Liver (tissue), 9 donors: ENCODE measurements around the gene COL6A2. TPM values are rescaled to one million over a fixed set of nuclear protein-coding genes. Genes with fewer than 3 reads are reported as not detected.

ENCODE experiments used
- DNase-seq: peaks from one replicate; pipeline ENCODE4 v3.0.0-alpha.2; 2017; ENCODE audit warnings: low spot score
- H3K27ac ChIP-seq, 2 donors: one replicate each; pipeline ENCODE4 v1.7.0; 2013; ENCODE audit warnings: inconsistent platforms in 2 of 2, low read length in 2 of 2, control low read depth in 1 of 2, low read depth in 1 of 2, mild to moderate bottlenecking in 1 of 2
- H3K27me3 ChIP-seq, 4 donors: one replicate each; pipeline versions ENCODE4 v1.6.1 to v1.7.0; 2013; ENCODE audit warnings: low read length in 3 of 4, inconsistent platforms in 1 of 4, mild to moderate bottlenecking in 1 of 4, moderate library complexity in 1 of 4; ENCODE audit not compliant: control insufficient read depth in 4 of 4, insufficient read depth in 4 of 4
- H3K36me3 ChIP-seq, 4 donors: one replicate each; pipeline versions ENCODE4 v1.6.1 to v1.7.0; 2013; ENCODE audit warnings: low read length in 3 of 4, mild to moderate bottlenecking in 3 of 4, low read depth in 1 of 4, moderate library complexity in 1 of 4; ENCODE audit not compliant: control insufficient read depth in 4 of 4, insufficient read depth in 3 of 4
- H3K4me1 ChIP-seq, 4 donors: one replicate each; pipeline versions ENCODE4 v1.6.1 to v1.7.0; 2013; ENCODE audit warnings: low read length in 3 of 4, mild to moderate bottlenecking in 3 of 4, moderate library complexity in 1 of 4; ENCODE audit not compliant: control insufficient read depth in 4 of 4, insufficient read depth in 4 of 4
- H3K4me3 ChIP-seq, 3 donors: one replicate each; pipeline versions ENCODE4 v1.6.1 to v1.7.0; 2013; ENCODE audit warnings: low read length in 3 of 3, control low read depth in 1 of 3, low read depth in 1 of 3, mild to moderate bottlenecking in 1 of 3
- H3K9ac ChIP-seq, 2 donors: one replicate each; pipeline ENCODE4 v1.7.0; 2013; ENCODE audit warnings: low read length in 2 of 2, mild to moderate bottlenecking in 2 of 2, moderate library complexity in 2 of 2, control low read depth in 1 of 2, low read depth in 1 of 2
- H3K9me3 ChIP-seq, 4 donors: one replicate each; pipeline versions ENCODE4 v1.6.1 to v1.7.0; 2013; ENCODE audit warnings: low read length in 3 of 4; ENCODE audit not compliant: control insufficient read depth in 4 of 4
- CTCF ChIP-seq: fragments of 150-350 bp; IDR thresholded peaks from 2 replicates; pipeline ENCODE4 v1.5.1; 2017; ENCODE audit warnings: improper control_type of control experiment, low read depth, low read length; ENCODE audit not compliant: missing input control
- EGR1 ChIP-seq, 2 donors: IDR thresholded peaks; 2 replicates each; pipeline ENCODE4 v1.6.1; 2016 to 2018; ENCODE audit warnings: antibody characterized with exemption in 2 of 2, low read depth in 2 of 2
- FOXA1 ChIP-seq: IDR thresholded peaks from 2 replicates; pipeline ENCODE4 v1.6.1; 2016; ENCODE audit warnings: antibody characterized with exemption
- GABPA ChIP-seq, 2 donors: IDR thresholded peaks in 1 of 2; conservative IDR thresholded peaks in 1 of 2; 2 replicates each; pipeline ENCODE4 v1.6.1; 2016; ENCODE audit warnings: antibody characterized with exemption in 2 of 2, mild to moderate bottlenecking in 1 of 2, moderate library complexity in 1 of 2
- HNF4A ChIP-seq, 2 donors: conservative IDR thresholded peaks; 2 replicates each; pipeline ENCODE4 v1.6.1; 2016; ENCODE audit warnings: antibody characterized with exemption in 2 of 2, mild to moderate bottlenecking in 2 of 2
- HNF4G ChIP-seq: IDR thresholded peaks from 2 replicates; pipeline ENCODE4 v1.6.1; 2016; ENCODE audit warnings: antibody characterized with exemption
- JUND ChIP-seq, 2 donors: IDR thresholded peaks; 2 replicates each; pipeline ENCODE4 v1.6.1; 2016; ENCODE audit warnings: antibody characterized with exemption in 2 of 2
- MAX ChIP-seq: IDR thresholded peaks from 2 replicates; pipeline ENCODE4 v1.6.1; 2016; ENCODE audit warnings: antibody characterized with exemption
- NR2F2 ChIP-seq: IDR thresholded peaks from 2 replicates; pipeline ENCODE4 v1.6.1; 2016; ENCODE audit warnings: antibody characterized with exemption
- RAD21 ChIP-seq, 2 donors: IDR thresholded peaks; 2 replicates each; pipeline ENCODE4 v1.6.1; 2016; ENCODE audit warnings: antibody characterized with exemption in 2 of 2, mild to moderate bottlenecking in 2 of 2
- REST ChIP-seq: IDR thresholded peaks from 2 replicates; pipeline ENCODE4 v1.6.1; 2016; ENCODE audit warnings: antibody characterized with exemption, mild to moderate bottlenecking
- RXRA ChIP-seq, 2 donors: IDR thresholded peaks; 2 replicates each; pipeline ENCODE4 v1.6.1; 2017 to 2018; ENCODE audit warnings: antibody characterized with exemption in 2 of 2, mild to moderate bottlenecking in 1 of 2
- SP1 ChIP-seq: IDR thresholded peaks from 2 replicates; pipeline ENCODE4 v1.6.1; 2018; ENCODE audit warnings: antibody characterized with exemption, mild to moderate bottlenecking
- TAF1 ChIP-seq: conservative IDR thresholded peaks from 2 replicates; pipeline ENCODE4 v1.6.1; 2016; ENCODE audit warnings: antibody characterized with exemption, mild to moderate bottlenecking
- YY1 ChIP-seq: IDR thresholded peaks from 2 replicates; pipeline ENCODE4 v1.6.1; 2016; ENCODE audit warnings: antibody characterized with exemption, mild to moderate bottlenecking
- ZBTB33 ChIP-seq: IDR thresholded peaks from 2 replicates; pipeline ENCODE4 v1.6.1; 2016; ENCODE audit warnings: antibody characterized with exemption
- WGBS: extraction: QIAGEN DNeasy Blood & Tissue Kit; methylation state at CpG from one replicate; pipeline ENCODE4 v1.1.7; 2013; 5-methylcytosine and 5-hydroxymethylcytosine counted together
- polyA plus RNA-seq, 2 donors: library from polyadenylated mRNA; stranded (reverse) in 1 of 2; unstranded in 1 of 2; fragments of 200-250 nt in 1 of 2; fragments of >200 nt in 1 of 2; fragmentation: Nextera tagmentation in 1 of 2; extraction: Ambion mirVana in 1 of 2; gene quantifications; one replicate each; pipeline versions ENCODE4 v1.2.1 to v1.2.3, GENCODE V29; 2013 to 2015
- total RNA-seq, 2 donors: library from RNA; depleted of rRNA; stranded (reverse); fragments of >200 nt; gene quantifications; one replicate each; pipeline ENCODE4 v1.2.3, GENCODE V29; 2014
- TF ChIP-seq, protein P1 (sequence below): IDR thresholded peaks from 2 replicates; pipeline ENCODE4 v1.6.1; 2016; ENCODE audit warnings: antibody characterized with exemption
- donor health status: healthy.
- donor health status: healthy.
- donor health status: healthy.
- donor health status: healthy.
- donor health status: healthy.

The COL6A2 gene
- total and polyA plus RNA-seq, 4 donors, result 5.8 to 80.8 (median 41.7) TPM

GRCh38 chr21:46154955-46155513, 57.1 kb downstream of the COL6A2 start:
- Histone ChIP-seq H3K9ac (peak overlapping the region; percentile 83 to 99), H3K27ac (peak overlapping the region; percentile 83 to 92)
- no peak for DNase-seq

DNA sequence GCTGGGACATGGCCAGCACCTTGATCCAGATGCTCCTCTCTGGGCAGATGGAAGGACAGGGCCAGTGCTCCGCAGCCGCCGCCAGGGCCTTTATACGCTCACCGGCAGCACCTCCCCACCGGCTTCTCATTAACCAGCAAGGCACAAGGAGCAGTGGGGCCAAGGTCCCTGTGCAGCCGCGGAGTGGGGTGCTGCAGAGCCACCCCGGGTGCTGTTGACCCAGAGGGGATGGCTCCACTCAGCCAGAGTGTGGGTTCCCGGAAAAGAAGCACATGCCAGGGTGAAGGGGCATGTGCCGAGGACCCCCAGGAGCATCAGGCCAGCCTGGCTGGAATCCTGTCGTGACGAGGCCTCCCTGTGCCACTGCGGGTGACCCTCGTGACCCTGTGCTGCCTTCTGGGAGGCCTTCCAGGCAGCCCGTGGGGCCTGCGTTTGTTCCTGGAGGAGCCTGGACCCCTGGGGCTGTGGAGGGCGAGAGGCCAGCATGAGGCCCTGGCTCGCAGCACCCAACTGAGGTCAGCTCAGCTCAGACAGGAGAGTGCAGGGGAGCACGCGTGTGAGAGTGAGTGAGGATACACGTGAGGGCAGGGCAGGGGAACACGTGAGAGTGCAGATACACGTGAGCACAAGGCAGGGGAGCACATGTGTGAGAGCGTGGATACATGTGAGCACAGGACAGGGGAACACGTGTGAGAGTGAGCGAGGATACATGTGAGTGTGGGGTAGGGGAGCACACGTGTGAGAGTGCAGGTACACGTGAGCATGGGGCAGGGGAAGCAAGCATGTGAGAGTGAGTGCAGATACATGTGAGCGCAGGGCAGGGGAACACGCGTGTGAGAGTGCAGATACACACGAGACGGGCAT, 57.8 kb downstream of the COL6A2 start, which contains the start of gene FTCD:
Gene FTCD, minus strand, starts transcription at position 66 of the 864 bp plus-strand sequence. Its CDS starts 56 bp downstream, at position 10.
- Histone ChIP-seq H3K9me3 (no peaks in the 10 kb centered on the region), H3K36me3 (peaks cover 0 to 6% (median 2%) of the 10 kb centered on the region in 4 donors), H3K9ac (peak within 1 kb of the TSS; percentile 83 to 99), H3K4me1 (peaks cover 4 to 39% (median 15%) of the 10 kb centered on the region in 4 donors), H3K4me3 (peak within 1 kb of the TSS; percentile 60 to 85 (median 70)), H3K27me3 (no peaks in the 10 kb centered on the region), H3K27ac (peak within 1 kb of the TSS; percentile 83 to 92)
- 38% methylated on average over 34 of the region's 34 CpGs for WGBS
- peak; percentile 75 for DNase-seq
- TF ChIP-seq REST (peak; percentile 95), TAF1 (peak; percentile 98), RXRA (IDR thresholded peaks at IDR 0.05) (peak; percentile 90 to 96), NR2F2 (peak; percentile 56), JUND (IDR thresholded peaks at IDR 0.05) (peak in 1 of 2 donors; percentile 58), HNF4G (peak; percentile 47), EGR1 (IDR thresholded peaks at IDR 0.05; ENCODE audit: low read depth in 2 of 2) (no peak), MAX (peak; percentile 88), HNF4A (conservative IDR thresholded peaks at IDR 0.05) (peak; percentile 76 to 80), SP1 (peak; percentile 91), GABPA (IDR thresholded peaks at IDR 0.05 in 1 of 2, conservative IDR thresholded peaks at IDR 0.05 in 1 of 2) (no peak), CTCF (peak; percentile 21), ZBTB33 (no peak), FOXA1 (no peak)
- TF ChIP-seq, protein P1, sequence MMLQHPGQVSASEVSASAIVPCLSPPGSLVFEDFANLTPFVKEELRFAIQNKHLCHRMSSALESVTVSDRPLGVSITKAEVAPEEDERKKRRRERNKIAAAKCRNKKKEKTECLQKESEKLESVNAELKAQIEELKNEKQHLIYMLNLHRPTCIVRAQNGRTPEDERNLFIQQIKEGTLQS, result no peak

More at GRCh38 chr21:46154955-46155513, 57.1 kb downstream of the COL6A2 start:
- 39% methylated on average over 16 of the region's 16 CpGs for WGBS
- Histone ChIP-seq H3K4me1 (peaks cover 4 to 39% (median 17%) of the 10 kb centered on the region in 4 donors), H3K4me3 (peak overlapping the region; percentile 60 to 85 (median 70)), H3K9me3 (no peaks in the 10 kb centered on the region), H3K36me3 (peaks cover 0 to 10% (median 2%) of the 10 kb centered on the region in 4 donors), H3K27me3 (no peaks in the 10 kb centered on the region)
- no peak for TF ChIP-seq ZBTB33
- TF ChIP-seq, protein P1, result no peak
- no peak for TF ChIP-seq YY1
- no peak for TF ChIP-seq SP1
- TF ChIP-seq RAD21 (IDR thresholded peaks at IDR 0.05), result no peak
